Activated effector memory CD4-positive, alpha-beta T cell treated with anti-CD3 and anti-CD28 coated beads, Interleukin-2, amount 50 U/mL, for 16 hours (primary cell): ENCODE results near the gene CYP4F22.
A peak's percentile ranks its signal among the peaks of the same experiment; 100 is the strongest.
"Not testable (repeated sequence)": the region's sequence is repeated elsewhere in the genome, so short reads cannot be mapped to it uniquely, and the experiment has no call there.

Experiments used
- DNase-seq: peaks from one replicate; pipeline ENCODE4 v3.0.0-alpha.2; 2020

Gene CYP4F22

DNA sequence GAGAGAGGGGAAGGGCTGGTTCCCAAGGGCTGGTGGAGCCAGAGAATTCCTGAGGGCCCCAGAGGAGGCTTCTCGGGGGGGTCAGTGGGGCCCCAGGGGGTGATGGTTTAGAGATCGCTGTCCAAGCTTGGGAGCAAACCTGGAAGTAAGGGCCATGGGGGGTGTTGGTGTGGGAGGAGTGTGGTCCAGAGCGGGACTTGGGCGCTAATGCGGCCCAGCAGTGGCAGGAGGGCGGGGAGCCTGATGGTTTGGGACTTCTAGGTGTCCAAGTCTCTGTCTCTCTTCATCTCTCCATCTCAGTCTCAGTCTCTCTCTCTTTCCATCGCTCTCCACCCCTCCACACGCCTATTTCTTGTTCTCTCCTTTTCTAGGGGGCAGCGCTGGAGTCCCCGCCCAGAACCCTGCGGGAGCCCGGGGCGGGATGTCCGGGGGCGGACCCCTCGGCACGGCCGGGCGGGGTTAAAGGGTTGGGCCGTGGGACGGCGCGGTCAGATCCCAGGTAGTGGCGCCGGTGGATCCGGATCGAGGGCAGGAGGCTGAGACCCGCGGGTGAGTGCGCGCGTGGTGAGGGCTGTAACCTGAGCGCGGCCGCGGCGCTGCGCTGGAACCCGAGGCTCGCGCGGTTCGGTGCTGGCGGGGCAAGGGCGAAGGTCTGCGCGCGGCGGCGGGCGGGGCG is at the start of gene CYP4F22:
CYP4F22 (plus strand) TSS at position 491 of the 676 bp plus-strand sequence. CDS start 16,812 bp downstream, outside the sequence.
- peak; percentile 68 for DNase-seq

DNA sequence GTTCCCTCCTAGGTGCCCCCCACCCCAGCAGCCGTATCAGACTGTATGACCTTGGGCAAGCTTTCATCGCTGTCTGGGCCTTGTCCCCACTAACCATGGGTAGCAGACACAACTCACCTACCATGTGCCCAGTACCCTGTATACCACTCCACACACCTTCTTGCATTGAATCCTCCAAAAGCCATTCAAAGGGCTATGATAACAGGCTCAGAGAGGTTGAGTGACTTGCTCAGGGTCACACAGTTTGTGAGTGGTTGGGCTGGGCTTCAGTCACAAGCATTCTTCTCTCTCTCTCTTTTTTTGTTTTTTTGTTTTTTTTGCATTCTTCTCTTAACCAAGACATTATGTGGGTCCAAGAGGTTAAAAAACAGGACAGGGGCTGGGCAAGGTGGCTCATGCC is 46.6 kb upstream of the CYP4F22 start:
- no peak for DNase-seq

DNA sequence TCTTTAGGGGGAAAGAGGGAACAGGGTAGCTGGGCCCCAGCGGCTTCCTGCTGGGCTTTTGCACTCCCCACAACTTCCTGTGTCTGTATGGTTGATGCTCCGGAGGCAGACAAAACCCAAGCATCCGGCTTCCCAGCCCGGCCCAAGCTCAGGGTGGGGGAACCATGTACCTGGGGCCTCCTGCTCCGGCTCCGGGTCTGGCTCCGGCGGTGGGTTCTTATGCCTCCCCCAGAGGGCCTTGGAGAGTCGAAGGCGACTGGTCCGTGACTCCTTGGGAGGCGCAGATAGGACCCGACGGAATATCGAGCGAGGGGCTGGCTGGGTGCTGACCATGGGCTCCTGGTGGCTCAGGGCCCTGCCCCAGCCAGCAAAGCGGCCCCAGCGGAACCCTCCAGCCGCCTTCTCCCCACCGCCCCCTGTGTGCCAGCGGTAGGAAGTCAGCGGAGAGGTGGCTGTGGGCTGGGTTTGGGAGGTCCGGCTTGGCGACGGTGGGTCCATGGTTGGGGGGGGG is 44.4 kb upstream of the CYP4F22 start:
- DNase-seq: peak; percentile 92

DNA sequence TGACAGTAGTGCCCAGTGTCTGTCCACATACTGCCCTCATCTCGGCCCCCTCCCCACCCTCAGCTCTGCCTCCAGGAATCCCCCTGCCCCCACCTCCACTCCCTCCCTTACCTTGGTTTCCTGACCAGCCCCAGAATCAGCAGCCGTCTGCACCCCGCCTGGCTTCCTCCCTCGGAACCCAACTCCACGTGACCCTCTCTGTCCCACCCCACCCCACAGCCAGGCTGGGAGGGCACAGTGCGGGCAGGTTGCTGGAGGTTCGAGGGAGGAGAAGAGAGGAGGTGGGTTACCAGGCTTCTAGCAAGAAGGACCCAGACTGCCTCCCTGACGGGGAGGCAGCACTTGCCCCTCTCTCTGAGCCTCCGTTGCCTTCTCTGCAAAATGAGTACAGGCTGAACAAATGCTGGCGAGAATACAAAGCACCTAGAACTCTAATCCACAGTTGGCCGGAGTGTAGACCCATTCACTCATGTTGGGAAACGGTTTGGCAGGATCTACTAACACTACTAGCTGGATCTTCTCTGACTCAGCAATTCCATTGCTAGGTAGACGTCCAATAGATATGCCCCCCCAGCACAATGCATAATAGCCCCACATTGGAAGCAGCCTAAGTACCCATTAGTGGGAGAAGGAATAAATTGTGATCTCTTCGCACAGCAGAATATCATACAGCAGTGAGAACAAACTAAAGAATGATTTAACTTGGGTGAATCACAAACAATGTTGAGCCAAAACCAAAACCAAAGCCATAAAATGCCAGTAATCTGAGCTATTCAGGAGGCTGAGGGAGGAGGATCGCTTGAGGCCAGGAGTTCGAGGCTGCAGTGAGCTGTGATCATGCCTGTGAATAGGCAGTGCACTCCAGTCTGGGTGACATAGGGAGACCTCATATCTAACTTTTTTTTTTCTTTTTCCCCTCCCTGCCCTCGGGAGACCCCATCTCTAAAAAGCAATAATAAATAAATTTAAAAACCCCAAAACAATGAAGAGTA is 43.6 kb upstream of the CYP4F22 start, which contains the start of gene RASAL3:
RASAL3 (minus strand) TSS at position 151 of the 992 bp plus-strand sequence. CDS start 186 bp downstream, outside the sequence.
- peak; percentile 87 for DNase-seq

DNA sequence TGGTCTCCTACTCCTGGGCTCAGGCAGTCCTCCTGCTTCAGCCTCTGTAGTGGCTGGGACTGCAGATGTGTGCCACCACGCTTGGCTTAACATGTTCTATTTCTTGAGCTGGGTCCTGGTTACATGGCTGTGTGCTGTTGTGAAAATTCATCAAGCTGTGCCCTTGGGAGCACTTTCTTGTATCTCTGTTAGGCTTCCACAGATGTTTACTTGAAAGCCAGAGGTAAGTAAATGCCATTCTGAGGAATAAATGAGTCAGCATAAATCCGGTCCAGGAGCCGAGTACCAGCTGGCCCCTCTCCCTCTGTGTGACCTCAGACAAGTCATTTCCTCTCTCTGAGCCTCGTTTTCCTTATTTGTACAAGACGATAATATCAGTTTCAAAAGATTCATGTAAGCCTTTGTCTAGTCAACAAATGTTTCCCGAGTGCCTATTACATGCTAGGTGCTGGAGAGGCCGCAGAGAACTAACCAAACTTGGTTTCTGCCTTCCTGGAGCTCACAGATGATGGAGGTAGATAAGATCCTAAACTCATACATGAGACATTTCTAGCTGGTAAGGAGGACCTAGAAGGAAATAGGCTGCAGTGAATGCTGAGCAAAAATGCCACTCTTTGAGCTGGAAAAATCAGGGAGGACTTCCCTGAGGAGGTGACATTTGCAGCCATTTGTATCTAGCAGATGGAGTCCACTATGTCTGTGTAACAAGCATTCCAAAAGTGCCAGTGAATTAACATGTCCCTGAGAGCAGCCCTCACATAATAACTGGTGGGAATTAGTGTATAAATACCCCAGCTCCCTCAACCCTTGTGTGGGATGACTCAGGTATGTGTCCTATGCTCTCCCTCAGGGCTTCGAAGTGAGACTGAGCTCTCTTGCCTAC is 41.2 kb upstream of the CYP4F22 start:
- DNase-seq: peak; percentile 86

DNA sequence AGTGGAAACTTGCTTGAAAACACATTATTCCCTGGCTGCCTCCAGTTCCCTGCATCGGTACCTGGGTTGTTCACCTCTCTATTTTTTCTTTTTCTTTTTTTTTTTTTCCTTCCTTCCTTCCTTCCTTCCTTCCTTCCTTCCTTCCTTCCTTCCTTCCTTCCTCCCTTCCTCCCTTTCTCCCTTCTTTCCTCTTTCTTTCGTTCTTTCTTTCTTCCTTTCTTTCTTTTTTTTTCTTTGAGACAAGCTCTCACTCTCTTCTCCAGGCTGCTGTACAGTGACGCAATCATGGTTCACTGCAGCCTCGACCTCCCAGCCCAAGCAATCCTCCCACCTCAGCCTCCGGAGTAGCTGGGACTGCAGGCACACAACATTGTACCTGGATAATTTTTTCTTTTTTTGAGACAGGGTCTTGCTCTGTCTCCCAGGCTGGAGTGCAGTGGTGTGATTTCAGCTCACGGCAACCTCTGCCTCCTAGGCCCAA is 40.6 kb upstream of the CYP4F22 start:
- DNase-seq: no peak

DNA sequence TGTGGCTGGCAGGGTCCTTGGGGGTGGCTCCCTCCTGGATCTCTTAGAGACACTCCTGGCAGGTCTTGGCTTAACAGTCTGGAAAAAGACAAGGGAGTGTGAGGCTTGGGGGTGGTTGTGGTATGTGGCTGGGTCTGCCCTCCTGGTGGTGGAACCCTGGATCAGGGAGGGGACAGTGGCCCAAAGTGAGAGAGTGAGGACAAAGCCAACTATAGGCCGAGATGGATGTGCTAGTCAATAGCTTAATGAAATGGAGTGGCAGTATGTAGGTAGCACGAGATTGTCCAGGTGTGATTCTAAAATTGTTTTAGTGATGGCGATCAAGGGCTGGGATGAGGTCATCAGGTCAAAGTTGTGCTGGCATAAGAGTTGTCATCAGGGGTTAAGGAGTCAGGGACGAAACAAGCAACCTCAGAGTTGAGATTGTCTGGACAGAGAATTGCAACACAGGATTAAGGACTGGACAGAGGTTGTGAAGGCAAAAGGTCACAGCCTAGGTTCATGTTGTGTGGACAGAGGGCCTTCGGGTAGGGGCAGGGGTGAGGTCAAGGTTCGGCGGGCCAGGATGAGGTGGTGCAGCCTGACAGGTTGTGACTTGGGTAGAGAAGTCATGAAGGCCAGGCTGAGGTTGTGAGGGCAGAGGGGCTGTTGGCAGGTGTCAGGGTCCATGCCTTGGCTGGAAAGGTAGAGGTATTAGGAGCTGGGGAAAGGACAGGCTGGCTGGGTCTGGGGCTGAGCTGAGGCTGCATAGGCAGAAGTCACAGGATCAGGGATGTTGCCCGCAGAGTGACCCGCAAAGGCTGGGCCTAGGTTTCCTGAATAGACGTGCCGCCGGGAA is 39.4 kb upstream of the CYP4F22 start:
- no peak for DNase-seq

DNA sequence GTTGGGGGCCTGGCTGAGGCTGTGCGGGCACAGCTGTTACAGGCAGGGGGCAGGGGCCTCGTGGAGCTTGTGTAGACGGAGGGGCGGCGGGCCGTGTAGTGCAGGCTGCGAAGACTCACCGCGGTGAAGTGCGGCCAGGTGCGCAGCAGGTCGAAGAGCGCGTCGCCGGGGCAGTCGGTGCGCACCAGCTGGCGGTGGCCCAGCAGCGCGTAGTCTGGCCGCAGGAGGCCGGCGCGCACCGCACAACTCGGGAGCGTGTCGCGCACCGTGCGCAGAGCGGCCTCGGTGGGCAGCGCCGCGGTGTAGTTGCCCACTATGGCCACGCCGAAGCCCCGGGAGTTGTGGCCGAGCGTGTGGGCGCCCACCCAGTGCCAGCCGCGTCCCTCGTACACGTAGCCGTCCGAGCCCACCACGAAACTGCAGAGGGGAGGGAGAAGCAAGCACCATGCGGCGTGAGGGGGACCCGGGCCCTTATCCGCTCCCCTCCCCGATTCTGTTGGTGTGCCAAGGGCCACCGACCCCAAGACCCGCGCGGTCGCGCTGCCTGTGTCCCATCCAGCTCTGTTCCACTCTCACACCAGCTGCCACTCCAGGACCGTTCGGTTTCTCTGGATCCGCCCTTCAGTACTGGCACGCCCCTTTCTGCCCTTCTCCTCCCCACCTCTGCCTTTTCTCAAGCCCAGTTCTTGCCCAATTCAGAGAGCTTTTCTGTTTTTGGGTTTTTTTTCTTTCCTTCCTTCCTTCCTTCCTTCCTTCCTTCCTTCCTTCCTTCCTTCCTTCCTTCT is 38.6 kb upstream of the CYP4F22 start:
- DNase-seq: peak; percentile 73

DNA sequence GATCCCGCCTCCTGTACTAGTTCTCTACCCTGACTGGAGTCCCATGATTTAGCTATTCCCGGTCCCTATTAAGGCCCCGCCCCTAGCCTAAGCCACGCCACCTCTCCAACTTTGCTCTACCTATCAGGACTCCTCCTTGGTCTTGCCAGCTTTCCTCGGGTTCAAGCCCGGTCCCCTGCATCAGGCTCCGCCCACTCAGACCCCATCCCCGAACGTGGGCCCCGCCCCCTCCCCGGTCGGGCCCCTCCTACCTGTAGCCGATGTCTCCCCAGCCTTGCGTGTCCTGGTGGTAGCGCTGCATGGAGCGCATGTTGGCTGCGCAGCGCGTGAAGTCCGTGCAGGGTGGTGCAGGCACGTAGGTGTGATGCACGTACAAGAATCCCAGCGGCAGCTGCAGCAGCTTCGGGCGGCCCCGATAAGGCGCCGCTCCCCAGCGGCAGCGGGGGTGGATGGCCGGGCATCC is 36.7 kb upstream of the CYP4F22 start:
- DNase-seq: no peak

DNA sequence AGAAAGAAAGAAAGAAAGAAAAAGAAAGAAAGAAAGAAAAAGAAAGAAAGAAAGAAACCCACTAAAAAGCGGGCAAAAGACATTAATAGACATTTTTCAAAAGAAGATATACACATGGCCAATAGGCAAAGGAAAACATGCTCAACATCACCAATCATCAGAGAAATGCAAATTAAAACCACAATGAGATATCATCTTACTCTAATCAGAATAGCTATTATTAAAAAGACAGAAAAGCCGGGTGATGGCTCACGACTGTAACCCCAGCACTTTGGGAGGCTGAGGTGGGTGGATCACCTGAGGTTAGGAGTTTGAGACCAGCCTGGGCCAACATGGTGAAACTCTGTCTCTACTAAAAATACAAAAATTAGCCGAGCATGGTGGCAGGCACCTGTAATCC is 34.5 kb upstream of the CYP4F22 start:
- peak; percentile 63 for DNase-seq

DNA sequence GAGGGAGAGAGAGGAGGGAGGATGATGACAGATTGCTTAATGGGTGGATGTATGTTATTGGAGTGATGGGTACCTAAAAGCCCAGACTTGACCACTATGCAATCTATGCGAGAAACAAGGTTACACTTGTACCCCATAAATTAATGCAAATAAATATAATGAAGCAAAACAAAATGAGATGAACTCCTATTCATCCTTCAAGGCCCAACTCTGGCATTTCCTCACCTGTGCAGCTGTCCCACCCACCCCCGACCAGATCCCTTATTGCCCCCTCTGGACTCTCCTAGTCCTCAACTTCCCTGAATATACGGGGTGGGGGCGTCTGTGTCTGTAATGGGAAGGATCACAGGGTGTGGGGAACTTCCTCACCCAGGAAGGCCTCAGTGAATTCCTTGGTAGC is 33.2 kb upstream of the CYP4F22 start:
- no peak for DNase-seq

DNA sequence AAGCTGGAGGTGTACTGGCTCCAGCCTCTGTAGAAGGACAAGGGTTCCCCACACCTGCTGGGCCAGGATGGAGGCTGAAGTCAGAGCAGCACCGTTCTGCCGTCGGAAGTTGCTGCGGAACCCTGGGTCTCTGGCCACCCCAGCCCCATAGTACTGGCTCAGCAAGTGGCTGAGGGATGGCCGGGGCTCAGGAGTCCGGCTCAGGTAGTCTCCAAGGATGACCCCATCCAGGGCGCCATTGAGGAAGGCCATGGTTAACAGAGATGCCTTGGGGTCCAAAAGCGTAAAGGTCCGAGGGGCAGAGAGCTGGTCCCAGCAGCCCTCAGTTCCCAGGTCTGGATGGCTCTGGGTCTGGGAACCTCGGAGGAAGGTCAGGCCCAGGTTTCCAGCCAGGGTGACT is 32.7 kb upstream of the CYP4F22 start:
- DNase-seq: no peak

DNA sequence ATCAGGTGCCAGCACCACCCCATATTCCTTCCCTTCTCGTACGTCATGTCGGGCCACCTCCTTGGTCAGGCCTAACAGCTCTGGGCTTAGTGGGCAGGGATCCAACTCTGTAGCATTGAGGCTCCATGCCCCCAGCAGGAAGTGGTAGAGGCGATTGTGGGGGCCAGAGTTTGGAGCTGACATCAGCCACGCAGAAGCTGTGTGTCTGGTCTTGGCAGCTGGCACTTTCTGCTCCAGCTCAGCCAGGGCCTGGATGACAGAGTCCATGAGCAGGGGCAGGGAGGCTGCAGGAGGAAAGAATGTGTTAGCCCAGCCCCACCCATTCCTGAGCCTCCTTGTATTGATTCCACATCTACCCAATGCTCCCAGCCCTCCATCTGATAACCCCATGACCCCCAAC is 32.0 kb upstream of the CYP4F22 start:
- no peak for DNase-seq

DNA sequence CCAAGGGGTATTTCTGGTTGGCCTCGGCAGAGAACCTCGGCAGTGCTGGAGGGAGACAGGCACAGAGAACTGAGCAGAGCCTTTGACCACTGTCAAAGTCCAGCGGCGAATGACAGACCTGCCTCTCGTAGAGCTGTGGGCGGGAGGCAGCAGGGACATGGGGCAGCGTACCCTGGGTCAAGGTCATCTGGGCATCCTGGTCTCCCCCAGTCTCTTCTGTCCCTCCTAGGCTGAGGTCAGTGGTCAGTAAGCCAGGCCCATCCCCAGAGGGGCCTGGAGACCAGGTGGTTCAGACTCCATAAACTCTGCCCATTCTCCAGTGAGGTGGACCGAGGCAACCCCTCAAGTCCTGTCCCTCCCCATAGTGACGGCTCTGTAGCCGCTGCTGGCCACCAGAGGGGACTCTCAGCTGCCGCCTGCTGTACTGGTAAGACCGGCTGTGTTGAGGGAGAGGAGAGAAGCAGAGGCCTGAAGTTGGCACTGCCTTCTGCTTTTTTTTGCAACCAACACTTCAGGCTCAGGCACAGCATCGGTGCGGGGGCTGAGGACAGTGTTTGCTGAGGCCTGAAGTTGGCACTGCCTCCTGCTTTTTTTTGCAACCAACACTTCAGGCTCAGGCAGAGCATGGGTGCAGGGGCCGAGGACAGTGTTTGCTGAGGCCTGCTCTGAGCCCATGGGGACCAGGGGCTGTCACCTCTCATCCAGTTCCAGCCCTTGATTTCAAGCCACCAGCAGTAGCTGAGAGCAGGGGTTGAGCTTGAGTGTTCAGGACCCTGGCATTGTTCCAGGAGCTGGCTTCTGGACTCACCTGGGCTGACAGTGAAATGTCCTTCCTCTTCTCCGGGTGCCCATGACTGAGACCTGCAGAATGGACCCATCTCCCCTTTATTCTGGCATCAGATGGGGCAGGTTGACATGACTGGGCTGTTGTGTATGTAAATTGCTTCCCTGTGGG is 28.7 kb upstream of the CYP4F22 start, which contains the start of gene PGLYRP2:
PGLYRP2 (minus strand) TSS at position 111 of the 955 bp plus-strand sequence. CDS start 130 bp downstream, outside the sequence.
- DNase-seq: no peak

DNA sequence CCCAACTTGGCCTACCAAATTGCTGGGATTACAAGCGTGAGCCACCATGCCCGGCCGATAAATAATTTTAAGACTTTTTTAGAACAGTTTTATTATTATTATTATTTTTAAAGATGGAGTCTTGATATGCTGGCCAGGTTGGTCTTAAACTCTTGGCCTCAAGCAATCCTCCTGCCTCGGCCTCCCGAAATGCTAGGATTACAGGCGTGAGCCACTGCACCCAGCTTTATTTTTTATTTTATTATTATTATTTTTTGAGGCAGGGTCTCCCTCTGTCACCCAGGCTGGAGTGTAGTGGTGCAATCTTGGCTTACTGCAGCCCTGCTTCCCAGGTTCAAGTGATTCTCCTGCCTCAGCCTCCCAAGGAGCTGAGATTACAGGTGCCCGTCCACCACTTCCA is 27.3 kb upstream of the CYP4F22 start:
- DNase-seq: not testable (repeated sequence)

DNA sequence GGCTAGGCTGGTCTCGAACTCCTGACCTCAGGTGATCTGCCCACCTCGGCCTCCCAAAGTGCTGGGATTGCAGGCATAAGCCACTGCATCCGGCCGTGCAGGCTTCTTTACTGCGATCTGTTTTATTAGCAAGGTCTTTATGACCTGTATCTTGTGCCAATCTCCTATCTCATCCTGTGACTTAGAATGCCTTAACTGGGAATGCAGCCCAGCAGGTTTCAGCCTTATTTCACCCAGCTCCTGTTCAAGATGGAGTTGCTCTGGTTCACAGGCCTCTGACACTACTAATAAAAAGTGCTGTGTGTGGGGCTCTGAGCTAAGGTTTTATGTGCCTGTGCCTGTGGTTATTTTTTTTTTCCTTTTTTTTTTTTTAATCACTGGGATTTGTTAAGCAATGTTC is 22.6 kb upstream of the CYP4F22 start:
- not testable (repeated sequence) for DNase-seq

DNA sequence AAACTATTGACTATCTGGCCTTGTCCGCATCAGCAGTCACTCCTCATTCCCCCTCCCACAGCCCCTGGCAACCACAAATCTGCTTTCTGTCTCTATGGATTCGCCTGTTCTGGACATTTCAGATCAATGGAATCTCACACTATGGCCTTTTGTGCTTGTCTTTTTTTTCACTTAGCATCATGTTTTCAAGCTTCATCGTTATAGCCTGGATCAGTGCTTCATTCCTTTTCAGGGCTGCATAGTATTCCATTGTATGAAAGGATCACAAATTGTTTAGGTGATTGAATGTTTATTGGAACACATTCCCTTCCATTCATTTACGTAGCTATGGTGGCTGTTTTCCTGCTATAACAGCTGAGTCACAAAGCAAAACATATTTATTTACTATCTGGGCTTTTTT is 21.3 kb upstream of the CYP4F22 start:
- DNase-seq: no peak

DNA sequence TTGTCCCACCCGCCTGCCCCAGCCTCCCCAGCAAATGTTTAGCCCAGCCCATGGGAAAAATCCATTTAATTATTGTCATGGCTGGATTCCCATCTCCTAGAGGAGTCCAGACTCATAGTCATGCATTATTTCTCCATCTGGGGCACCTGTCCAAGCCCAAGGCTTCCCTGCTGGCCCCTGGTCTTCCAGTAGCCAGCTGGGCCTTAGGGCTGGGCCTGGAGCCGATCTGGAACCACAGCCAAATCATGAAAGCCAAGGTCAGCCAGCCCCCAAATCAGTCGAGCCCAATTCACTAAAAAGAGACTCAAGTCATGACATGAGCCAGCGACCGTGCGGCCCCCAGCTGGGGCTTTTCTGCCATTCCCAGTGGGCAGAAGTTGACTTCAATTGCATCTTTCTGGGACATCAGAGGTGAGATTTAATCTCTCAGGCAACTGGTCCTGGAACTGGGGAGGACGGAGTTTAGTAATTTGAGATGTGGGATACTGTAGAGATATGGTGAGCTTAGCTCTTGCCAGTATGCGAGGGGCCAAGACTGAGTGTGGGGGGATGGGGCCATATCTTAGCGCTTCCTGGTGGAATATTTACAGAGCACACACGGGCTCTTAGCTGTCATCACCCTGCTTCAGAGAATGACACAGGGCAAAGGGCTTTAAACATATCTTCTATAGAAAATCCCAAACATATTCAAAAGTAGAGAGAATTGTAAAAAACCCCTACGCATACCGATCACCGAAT is 19.7 kb upstream of the CYP4F22 start:
- no peak for DNase-seq
